Measurements from ENCODE around the gene TRAPPC6A. TPM values are rescaled to one million over a fixed set of nuclear protein-coding genes. Genes with fewer than 3 reads are reported as not detected.
A peak's percentile ranks its signal among the peaks of the same experiment; 100 is the strongest.

TRAPPC6A gene
- total RNA-seq, 1 experiment from 2014 or later, result 26.9 TPM

- ATAC-seq (no peak), DNase-seq (ENCODE audit: low read depth, low spot score) (no peak)
- no peaks in the 10 kb centered on the region for H4K20me1 ChIP-seq (ENCODE audit: insufficient read depth)
- H3K9me2 ChIP-seq (ENCODE audit: insufficient read depth), result no peaks in the 10 kb centered on the region
- H3K36me3 ChIP-seq (ENCODE audit: control insufficient read depth in 1 of 2, insufficient read depth in 2 of 2, low read length in 2 of 2), result no peaks in the 10 kb centered on the region
- H3K27me3 ChIP-seq (ENCODE audit: insufficient read depth, low read length), result no peaks in the 10 kb centered on the region
- H3K4me3 ChIP-seq (replicated peaks in 1 of 2; ENCODE audit: low read depth in 1 of 2, low read length in 2 of 2), result no peak overlapping the region
- H3K4me1 ChIP-seq (ENCODE audit: control insufficient read depth in 1 of 2, insufficient read depth in 2 of 2, low read length in 2 of 2), result peaks cover 4 to 21% of the 10 kb centered on the region in 2 experiments; a peak in 1 of 4 replicates
- no TSS peak for BruUV-seq (replicated peaks)
- no peak overlapping the region for H3K9ac ChIP-seq (ENCODE audit: low read length)
- POLR2A ChIA-PET, result no interaction called here
- H3K9me3 ChIP-seq (ENCODE audit: control insufficient read depth in 1 of 2, insufficient read depth in 1 of 2, low read depth in 1 of 2, low read length in 2 of 2), result no peaks in the 10 kb centered on the region
- intact Hi-C loops (cut with micrococcal nuclease), result loop anchor here (10.0 kb wide), 1 partner anchor 79 kb away; the partner anchor contains the start of gene PPP1R37
- TF ChIP-seq CEBPB (IDR thresholded peaks at IDR 0.05; ENCODE audit: low read depth), result no peak
- no peak for TF ChIP-seq POLR2A (IDR thresholded peaks at IDR 0.05; ENCODE audit: borderline replicate concordance, extremely low read depth, insufficient read depth, insufficient read length)
- TF ChIP-seq ELF1 (IDR thresholded peaks at IDR 0.05; ENCODE audit: borderline replicate concordance, low read depth), result no peak
- TF ChIP-seq SP1 (IDR thresholded peaks at IDR 0.05; ENCODE audit: low read depth), result no peak
- no peak for TF ChIP-seq YY1 (IDR thresholded peaks at IDR 0.05; ENCODE audit: extremely low read depth, insufficient replicate concordance, low read depth, low read length)
- TF ChIP-seq CBX3 (IDR thresholded peaks at IDR 0.05; ENCODE audit: low read depth), result no peak
- TF ChIP-seq, protein P1, sequence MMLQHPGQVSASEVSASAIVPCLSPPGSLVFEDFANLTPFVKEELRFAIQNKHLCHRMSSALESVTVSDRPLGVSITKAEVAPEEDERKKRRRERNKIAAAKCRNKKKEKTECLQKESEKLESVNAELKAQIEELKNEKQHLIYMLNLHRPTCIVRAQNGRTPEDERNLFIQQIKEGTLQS (IDR thresholded peaks at IDR 0.05), result no peak
- no peaks in the 10 kb centered on the region for H3K79me2 ChIP-seq (ENCODE audit: insufficient read depth, low read length)
- no peak overlapping the region for H3K4me2 ChIP-seq (ENCODE audit: low read length)
- CTCF ChIA-PET, result no interaction called here
- no peak overlapping the region for H2AFZ ChIP-seq (ENCODE audit: low read depth, low read length, poor library complexity, severe bottlenecking)
- H3K27ac ChIP-seq (ENCODE audit: low read depth, low read length), result no peak overlapping the region
- RAD21 ChIA-PET (ENCODE audit: low non-redundant PET in 1 of 2, low total read pairs in 2 of 2, uncharacterized antibody in 2 of 2, unreplicated experiment in 2 of 2), result no interaction called here
Observed at GRCh38 chr19:45173816-45174215, 4.2 kb downstream of the TRAPPC6A start.

- Histone ChIP-seq H3K27me3 (ENCODE audit: insufficient read depth, low read length) (no peaks in the 10 kb centered on the region), H3K36me3 (ENCODE audit: control insufficient read depth in 1 of 2, insufficient read depth in 2 of 2, low read length in 2 of 2) (no peaks in the 10 kb centered on the region), H3K27ac (ENCODE audit: low read depth, low read length) (no peak overlapping the region), H3K9me2 (ENCODE audit: insufficient read depth) (no peaks in the 10 kb centered on the region), H3K4me2 (ENCODE audit: low read length) (no peak overlapping the region), H3K4me1 (ENCODE audit: control insufficient read depth in 1 of 2, insufficient read depth in 2 of 2, low read length in 2 of 2) (peaks cover 4 to 23% of the 10 kb centered on the region in 2 experiments; a peak in 2 of 4 replicates), H3K9ac (ENCODE audit: low read length) (0 out of 2 replicates have a peak overlapping the region, but pooled peaks have one; percentile 14), H3K79me2 (ENCODE audit: insufficient read depth, low read length) (no peaks in the 10 kb centered on the region), H3K4me3 (replicated peaks in 1 of 2; ENCODE audit: low read depth in 1 of 2, low read length in 2 of 2) (no peak overlapping the region), H2AFZ (ENCODE audit: low read depth, low read length, poor library complexity, severe bottlenecking) (no peak overlapping the region), H4K20me1 (ENCODE audit: insufficient read depth) (no peaks in the 10 kb centered on the region), H3K9me3 (ENCODE audit: control insufficient read depth in 1 of 2, insufficient read depth in 1 of 2, low read depth in 1 of 2, low read length in 2 of 2) (no peaks in the 10 kb centered on the region)
- no TSS peak for BruUV-seq (replicated peaks)
- no peak for ATAC-seq
- RAD21 ChIA-PET (ENCODE audit: low non-redundant PET in 1 of 2, low total read pairs in 2 of 2, uncharacterized antibody in 2 of 2, unreplicated experiment in 2 of 2), result no interaction called here
- POLR2A ChIA-PET, result no interaction called here
- intact Hi-C loops (cut with micrococcal nuclease), result loop anchor here (10.0 kb wide), 1 partner anchor 78 kb away; the partner anchor contains the start of gene PPP1R37
- TF ChIP-seq EZH2phosphoT487 (IDR thresholded peaks at IDR 0.05; ENCODE audit: borderline replicate concordance) (no peak), ZNF274 (IDR thresholded peaks at IDR 0.05; ENCODE audit: low read depth, low read length) (no peak), CEBPB (IDR thresholded peaks at IDR 0.05; ENCODE audit: low read depth) (no peak)
- DNase-seq (ENCODE audit: low read depth, low spot score), result no peak
- CTCF ChIA-PET, result no interaction called here
Observed at GRCh38 chr19:45172611-45173208, 5.3 kb downstream of the TRAPPC6A start.
